ENCODE results near the gene FBXL5.
"Not testable (repeated sequence)": the region's sequence is repeated elsewhere in the genome, so short reads cannot be mapped to it uniquely, and the experiment has no call there.

The FBXL5 gene

DNA sequence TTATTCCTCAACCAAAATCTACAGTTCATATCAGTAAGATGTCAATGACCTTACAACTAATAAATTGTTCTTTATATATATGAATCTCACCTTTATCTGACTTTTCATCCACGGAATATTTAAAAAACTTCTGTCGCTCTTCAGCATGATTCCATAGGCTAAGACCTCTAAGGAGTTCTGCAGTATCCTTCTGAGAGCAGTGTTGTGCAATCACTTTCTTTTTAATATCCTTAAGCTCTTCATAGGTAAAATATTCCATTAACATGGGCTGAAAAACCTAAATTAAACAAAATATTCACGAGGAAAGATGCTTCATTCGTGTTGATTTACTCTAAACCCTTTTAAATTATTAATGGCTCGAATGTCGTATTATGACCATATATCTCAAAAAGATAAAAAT, 16.7 kb downstream of the FBXL5 start:
- Histone ChIP-seq H3K36me3 (ENCODE audit: control insufficient read depth, low read depth, low read length) (peaks cover 30% of the 10 kb centered on the region), H3K27ac (ENCODE audit: low read length) (no peak overlapping the region), H3K9ac (ENCODE audit: low read length) (no peak overlapping the region), H3K27me3 (ENCODE audit: control insufficient read depth, insufficient read depth, low read length) (no peaks in the 10 kb centered on the region), H3K4me1 (ENCODE audit: control insufficient read depth, low read depth, low read length) (no peaks in the 10 kb centered on the region), H3K9me3 (ENCODE audit: control insufficient read depth, low read depth, low read length) (no peaks in the 10 kb centered on the region), H3K4me3 (ENCODE audit: low read length) (no peak overlapping the region)

DNA sequence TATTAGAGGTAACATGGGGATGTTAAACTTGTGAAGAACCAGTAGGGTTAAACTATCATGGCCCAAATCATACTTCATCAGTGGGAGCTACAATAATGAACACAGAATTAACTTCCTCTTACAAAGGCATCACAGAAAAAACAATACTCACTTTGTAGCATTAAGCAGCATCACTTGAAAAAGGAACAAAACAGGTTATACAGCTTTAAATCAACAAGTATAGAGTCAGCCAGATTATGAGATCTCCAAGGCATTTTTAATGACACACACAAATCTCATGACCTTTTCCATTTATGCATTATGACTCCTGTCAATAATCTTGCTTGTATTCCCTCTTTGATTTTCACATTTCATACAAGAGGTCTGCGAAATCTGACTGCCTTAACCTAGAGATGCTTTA, 18.3 kb downstream of the FBXL5 start:
- no peaks in the 10 kb centered on the region for H3K9me3 ChIP-seq (ENCODE audit: control insufficient read depth, low read depth, low read length)
- no peak overlapping the region for H3K4me3 ChIP-seq (ENCODE audit: low read length)
- no peaks in the 10 kb centered on the region for H3K4me1 ChIP-seq (ENCODE audit: control insufficient read depth, low read depth, low read length)
- H3K9ac ChIP-seq (ENCODE audit: low read length), result no peak overlapping the region
- H3K36me3 ChIP-seq (ENCODE audit: control insufficient read depth, low read depth, low read length), result peaks cover 31% of the 10 kb centered on the region
- no peaks in the 10 kb centered on the region for H3K27me3 ChIP-seq (ENCODE audit: control insufficient read depth, insufficient read depth, low read length)
- H3K27ac ChIP-seq (ENCODE audit: low read length), result no peak overlapping the region

- not testable (repeated sequence) for H3K9me3 ChIP-seq (ENCODE audit: control insufficient read depth, low read depth, low read length); H3K27me3 ChIP-seq (ENCODE audit: control insufficient read depth, insufficient read depth, low read length); H3K4me1 ChIP-seq (ENCODE audit: control insufficient read depth, low read depth, low read length); H3K36me3 ChIP-seq (ENCODE audit: control insufficient read depth, low read depth, low read length); H3K4me3 ChIP-seq (ENCODE audit: low read length); H3K9ac ChIP-seq (ENCODE audit: low read length); H3K27ac ChIP-seq (ENCODE audit: low read length)
Observed at GRCh38 chr4:15617407-15617806, 37.8 kb downstream of the FBXL5 start.

- not testable (repeated sequence) for H3K36me3 ChIP-seq (ENCODE audit: control insufficient read depth, low read depth, low read length); H3K4me3 ChIP-seq (ENCODE audit: low read length)
Observed at GRCh38 chr4:15614891-15615290, 40.3 kb downstream of the FBXL5 start.

GRCh38 chr4:15612136-15612535, 43.0 kb downstream of the FBXL5 start:
- Histone ChIP-seq H3K27me3 (ENCODE audit: control insufficient read depth, insufficient read depth, low read length) (no peaks in the 10 kb centered on the region), H3K9ac (ENCODE audit: low read length) (no peak overlapping the region), H3K36me3 (ENCODE audit: control insufficient read depth, low read depth, low read length) (peaks cover 4% of the 10 kb centered on the region), H3K4me3 (ENCODE audit: low read length) (no peak overlapping the region), H3K4me1 (ENCODE audit: control insufficient read depth, low read depth, low read length) (no peaks in the 10 kb centered on the region), H3K27ac (ENCODE audit: low read length) (no peak overlapping the region), H3K9me3 (ENCODE audit: control insufficient read depth, low read depth, low read length) (no peaks in the 10 kb centered on the region)

More at GRCh38 chr4:15614891-15615290, 40.3 kb downstream of the FBXL5 start:
- not testable (repeated sequence) for H3K9me3 ChIP-seq (ENCODE audit: control insufficient read depth, low read depth, low read length); H3K4me1 ChIP-seq (ENCODE audit: control insufficient read depth, low read depth, low read length); H3K27ac ChIP-seq (ENCODE audit: low read length); H3K27me3 ChIP-seq (ENCODE audit: control insufficient read depth, insufficient read depth, low read length); H3K9ac ChIP-seq (ENCODE audit: low read length)

DNA sequence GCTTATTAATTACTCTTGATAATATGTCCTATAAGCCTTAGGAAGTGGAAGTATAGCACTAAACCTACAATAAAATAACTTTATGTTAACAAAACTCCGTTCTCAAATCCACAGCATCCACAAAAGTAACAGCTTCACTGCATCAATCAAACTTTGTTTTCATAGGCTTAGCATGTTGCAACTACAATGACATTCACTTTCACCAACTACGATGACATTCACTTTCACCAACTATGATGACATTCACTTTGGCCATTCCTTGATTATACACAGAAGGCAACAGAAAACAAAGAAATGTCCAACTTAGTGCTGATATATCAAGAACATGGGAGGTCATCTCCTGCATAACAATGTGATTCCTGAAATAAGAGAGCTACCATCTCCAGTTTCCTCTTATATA, 44.3 kb downstream of the FBXL5 start:
- H3K36me3 ChIP-seq (ENCODE audit: control insufficient read depth, low read depth, low read length), result peaks cover 4% of the 10 kb centered on the region

DNA sequence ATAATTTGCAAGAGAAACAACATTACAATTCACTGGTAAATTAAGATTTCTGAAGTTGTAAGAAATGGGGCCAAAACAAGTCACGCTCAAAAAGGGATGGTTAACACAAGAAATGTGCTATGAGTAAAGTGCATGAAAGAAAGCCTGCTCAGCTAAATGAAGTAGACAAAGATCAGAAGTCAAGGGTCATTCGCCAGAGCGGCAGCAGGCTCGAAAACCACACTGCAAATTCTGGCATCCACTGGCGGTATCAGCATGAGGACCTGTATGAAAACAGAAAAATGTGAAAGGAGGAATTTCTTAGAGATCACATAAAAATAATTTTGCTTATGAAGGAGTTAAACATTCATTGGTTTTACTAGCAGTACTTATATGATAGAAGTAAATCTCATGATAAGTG, 49.6 kb downstream of the FBXL5 start:
- H3K9me3 ChIP-seq (ENCODE audit: control insufficient read depth, low read depth, low read length), result no peaks in the 10 kb centered on the region
- no peak overlapping the region for H3K27ac ChIP-seq (ENCODE audit: low read length)
- H3K27me3 ChIP-seq (ENCODE audit: control insufficient read depth, insufficient read depth, low read length), result no peaks in the 10 kb centered on the region
- H3K9ac ChIP-seq (ENCODE audit: low read length), result no peak overlapping the region
- H3K4me1 ChIP-seq (ENCODE audit: control insufficient read depth, low read depth, low read length), result peaks cover 16% of the 10 kb centered on the region
- H3K36me3 ChIP-seq (ENCODE audit: control insufficient read depth, low read depth, low read length), result no peaks in the 10 kb centered on the region
- no peak overlapping the region for H3K4me3 ChIP-seq (ENCODE audit: low read length)

More for the DNA sequence above, 44.3 kb downstream of the FBXL5 start:
- H3K27ac ChIP-seq (ENCODE audit: low read length), result no peak overlapping the region
- no peak overlapping the region for H3K4me3 ChIP-seq (ENCODE audit: low read length)
- H3K9ac ChIP-seq (ENCODE audit: low read length), result no peak overlapping the region
- H3K4me1 ChIP-seq (ENCODE audit: control insufficient read depth, low read depth, low read length), result peaks cover 7% of the 10 kb centered on the region
- no peaks in the 10 kb centered on the region for H3K27me3 ChIP-seq (ENCODE audit: control insufficient read depth, insufficient read depth, low read length)
- no peaks in the 10 kb centered on the region for H3K9me3 ChIP-seq (ENCODE audit: control insufficient read depth, low read depth, low read length)

DNA sequence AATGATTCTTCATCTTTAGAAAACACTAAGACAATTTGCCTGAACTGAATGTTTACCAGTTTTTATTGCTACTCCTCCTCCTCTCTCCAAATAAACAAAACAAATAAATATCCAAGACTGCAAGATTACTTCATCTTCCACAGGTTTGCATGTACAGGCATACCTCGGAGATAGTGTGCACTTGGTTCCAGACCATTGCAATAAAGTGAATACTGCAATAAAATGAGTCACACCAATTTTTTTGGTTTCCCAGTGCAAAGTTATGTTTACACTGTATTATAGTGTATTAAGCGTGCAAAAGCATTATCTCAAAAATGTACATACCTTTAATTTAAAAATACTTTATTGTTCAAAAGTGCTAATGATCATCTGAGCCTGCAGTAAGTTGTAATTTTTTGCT, 53.3 kb downstream of the FBXL5 start:
- Histone ChIP-seq H3K4me1 (ENCODE audit: control insufficient read depth, low read depth, low read length) (peaks cover 16% of the 10 kb centered on the region), H3K4me3 (ENCODE audit: low read length) (no peak overlapping the region), H3K9ac (ENCODE audit: low read length) (no peak overlapping the region), H3K27ac (ENCODE audit: low read length) (no peak overlapping the region), H3K36me3 (ENCODE audit: control insufficient read depth, low read depth, low read length) (no peaks in the 10 kb centered on the region), H3K9me3 (ENCODE audit: control insufficient read depth, low read depth, low read length) (no peaks in the 10 kb centered on the region), H3K27me3 (ENCODE audit: control insufficient read depth, insufficient read depth, low read length) (no peaks in the 10 kb centered on the region)

- H3K9me3 ChIP-seq (ENCODE audit: control insufficient read depth, low read depth, low read length), result no peaks in the 10 kb centered on the region
- no peak overlapping the region for H3K9ac ChIP-seq (ENCODE audit: low read length)
- peaks cover 2% of the 10 kb centered on the region for H3K4me1 ChIP-seq (ENCODE audit: control insufficient read depth, low read depth, low read length)
- H3K4me3 ChIP-seq (ENCODE audit: low read length), result no peak overlapping the region
- H3K36me3 ChIP-seq (ENCODE audit: control insufficient read depth, low read depth, low read length), result no peaks in the 10 kb centered on the region
- H3K27ac ChIP-seq (ENCODE audit: low read length), result no peak overlapping the region
- no peaks in the 10 kb centered on the region for H3K27me3 ChIP-seq (ENCODE audit: control insufficient read depth, insufficient read depth, low read length)
Observed at GRCh38 chr4:15600176-15600575, 55.0 kb downstream of the FBXL5 start.

DNA sequence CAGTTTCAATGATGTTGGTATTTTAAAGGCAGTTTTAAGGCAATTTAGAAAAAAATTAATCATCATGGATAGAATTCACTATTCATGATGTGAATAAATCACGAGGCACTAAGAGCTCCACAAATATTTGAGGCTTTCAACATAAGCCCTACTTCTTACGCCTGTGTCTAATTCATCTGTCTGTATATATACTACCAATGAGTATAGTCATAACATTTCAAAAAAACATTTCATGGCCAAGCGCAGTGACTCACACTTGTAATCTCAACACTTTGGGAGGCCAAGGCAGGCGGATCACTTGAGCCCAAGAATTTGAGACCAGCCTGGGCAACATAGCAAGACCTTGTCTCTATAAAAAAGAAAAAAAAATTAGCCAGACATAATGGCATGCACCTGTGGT, 56.5 kb downstream of the FBXL5 start:
- Histone ChIP-seq H3K4me1 (ENCODE audit: control insufficient read depth, low read depth, low read length) (no peaks in the 10 kb centered on the region), H3K27me3 (ENCODE audit: control insufficient read depth, insufficient read depth, low read length) (no peaks in the 10 kb centered on the region), H3K9me3 (ENCODE audit: control insufficient read depth, low read depth, low read length) (no peaks in the 10 kb centered on the region)

GRCh38 chr4:15592799-15593198, 62.4 kb downstream of the FBXL5 start:
- Histone ChIP-seq H3K4me3 (ENCODE audit: low read length) (no peak overlapping the region), H3K27me3 (ENCODE audit: control insufficient read depth, insufficient read depth, low read length) (no peaks in the 10 kb centered on the region), H3K9me3 (ENCODE audit: control insufficient read depth, low read depth, low read length) (no peaks in the 10 kb centered on the region), H3K4me1 (ENCODE audit: control insufficient read depth, low read depth, low read length) (peaks cover 8% of the 10 kb centered on the region), H3K9ac (ENCODE audit: low read length) (no peak overlapping the region), H3K27ac (ENCODE audit: low read length) (no peak overlapping the region), H3K36me3 (ENCODE audit: control insufficient read depth, low read depth, low read length) (no peaks in the 10 kb centered on the region)

More for the DNA sequence above, 56.5 kb downstream of the FBXL5 start:
- Histone ChIP-seq H3K27ac (ENCODE audit: low read length) (no peak overlapping the region), H3K9ac (ENCODE audit: low read length) (no peak overlapping the region), H3K36me3 (ENCODE audit: control insufficient read depth, low read depth, low read length) (no peaks in the 10 kb centered on the region), H3K4me3 (ENCODE audit: low read length) (no peak overlapping the region)

DNA sequence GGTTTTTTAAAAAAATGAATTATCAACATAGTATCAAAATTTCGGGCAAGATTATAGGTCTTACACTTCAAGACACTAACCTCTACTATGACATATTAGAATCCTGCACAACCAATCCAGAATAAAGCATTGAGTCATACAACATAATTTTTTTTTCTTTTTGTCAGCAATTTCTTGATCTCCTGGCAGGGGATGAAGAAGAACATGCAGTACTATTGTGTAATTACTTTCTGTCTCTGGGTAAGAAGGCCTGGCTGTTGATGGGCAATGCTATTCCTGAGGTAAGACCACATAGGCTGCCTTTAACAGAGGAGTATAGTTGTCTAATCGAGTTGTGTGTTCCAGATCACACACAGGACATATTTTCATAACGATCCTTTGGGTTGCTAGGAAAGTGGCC, 67.5 kb downstream of the FBXL5 start:
- Histone ChIP-seq H3K4me3 (ENCODE audit: low read length) (no peak overlapping the region), H3K9me3 (ENCODE audit: control insufficient read depth, low read depth, low read length) (no peaks in the 10 kb centered on the region), H3K27me3 (ENCODE audit: control insufficient read depth, insufficient read depth, low read length) (no peaks in the 10 kb centered on the region), H3K36me3 (ENCODE audit: control insufficient read depth, low read depth, low read length) (no peaks in the 10 kb centered on the region), H3K4me1 (ENCODE audit: control insufficient read depth, low read depth, low read length) (peaks cover 8% of the 10 kb centered on the region), H3K27ac (ENCODE audit: low read length) (no peak overlapping the region), H3K9ac (ENCODE audit: low read length) (no peak overlapping the region)
